Activated effector memory CD4-positive, alpha-beta T cell treated with Interleukin-2 at 50 U/mL for 16 hours (primary cell): Measurements from ENCODE around the gene TRAF6.

Experiments used
- DNase-seq: peaks from one replicate; pipeline ENCODE4 v3.0.0-alpha.2; 2020

TRAF6 gene

GRCh38 chr11:36456156-36456555 is 53.9 kb downstream of the TRAF6 start:
- no peak for DNase-seq

- DNase-seq: no peak
These were observed 54.4 kb downstream of the TRAF6 start for GRCh38 chr11:36455658-36456111.

- no peak for DNase-seq
These were observed 55.0 kb downstream of the TRAF6 start for GRCh38 chr11:36454941-36455631.

DNA sequence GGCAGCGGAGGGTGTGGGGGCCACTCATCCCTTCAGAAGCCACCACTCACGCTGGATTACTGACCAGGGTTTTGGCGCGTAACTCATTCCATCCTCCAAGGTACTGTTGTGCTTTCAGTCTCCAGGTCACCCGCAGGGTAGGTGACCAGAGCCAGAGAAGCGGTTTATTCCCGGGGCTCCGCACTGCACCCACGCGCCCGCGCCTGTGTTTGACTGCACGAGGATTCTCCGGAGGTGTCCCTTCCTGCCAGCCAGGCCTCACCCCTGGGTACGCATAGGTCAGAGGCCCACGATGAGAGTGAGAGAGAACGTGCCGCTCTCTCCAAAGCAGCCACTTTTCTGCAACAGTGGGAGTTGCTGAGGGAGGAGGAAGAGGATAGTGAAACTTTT is 55.5 kb downstream of the TRAF6 start:
- DNase-seq: no peak

- DNase-seq: no peak
These were observed 56.4 kb downstream of the TRAF6 start for GRCh38 chr11:36453678-36454077.

- no peak for DNase-seq
These were observed 57.1 kb downstream of the TRAF6 start for GRCh38 chr11:36452961-36453360.

DNA sequence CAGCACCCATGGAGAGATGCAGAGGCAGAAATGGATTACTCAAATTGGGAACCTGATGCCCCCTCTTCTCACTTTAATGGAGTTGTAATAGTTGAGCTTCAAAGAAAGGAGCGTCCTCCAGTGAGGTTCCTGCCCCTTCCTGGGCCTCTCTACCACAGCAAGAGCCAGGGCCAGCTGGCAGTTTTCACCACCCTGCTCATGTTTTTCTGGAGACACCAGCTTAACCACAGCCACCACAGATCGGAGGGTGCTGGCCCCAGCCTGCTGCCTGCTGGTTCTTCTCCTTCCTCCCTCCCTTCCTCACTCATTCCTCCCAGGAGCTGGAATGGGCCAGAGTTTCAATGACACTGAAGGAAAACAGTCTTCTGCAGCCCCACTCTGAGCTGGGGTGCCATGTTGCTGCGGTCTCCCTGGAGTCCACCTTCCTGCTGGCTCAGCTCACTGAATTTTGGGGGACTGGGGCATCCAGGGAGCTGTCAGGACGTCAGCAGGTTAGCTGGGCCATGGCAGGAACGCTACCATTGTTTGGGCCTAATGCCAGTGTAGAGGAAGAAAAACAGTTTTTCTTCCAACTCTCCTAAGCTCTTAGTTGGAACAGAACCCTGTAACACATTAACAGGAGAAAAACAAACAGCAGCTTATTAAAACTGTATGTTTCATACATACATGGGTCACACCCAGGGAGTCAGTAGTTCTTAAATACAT is 57.7 kb downstream of the TRAF6 start:
- DNase-seq: no peak

DNA sequence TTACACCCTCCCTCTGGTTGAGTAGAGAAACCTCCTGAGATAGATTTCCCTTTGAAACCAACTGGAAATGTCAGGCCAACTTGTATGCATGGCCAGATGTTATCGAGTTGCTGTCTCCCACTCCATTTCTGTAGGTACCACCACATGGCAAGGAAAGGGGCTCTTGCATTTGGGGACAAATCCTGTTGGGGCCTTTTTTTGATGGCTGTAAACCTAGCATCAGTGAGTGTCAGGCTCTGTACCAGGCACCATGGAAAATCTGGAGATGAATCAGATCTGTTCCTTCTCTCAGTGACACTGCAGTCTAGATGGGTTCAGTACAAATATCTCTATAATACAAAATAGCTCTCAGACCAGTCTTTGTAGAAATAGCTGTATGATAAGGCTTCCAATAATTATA is 58.4 kb downstream of the TRAF6 start:
- no peak for DNase-seq

DNA sequence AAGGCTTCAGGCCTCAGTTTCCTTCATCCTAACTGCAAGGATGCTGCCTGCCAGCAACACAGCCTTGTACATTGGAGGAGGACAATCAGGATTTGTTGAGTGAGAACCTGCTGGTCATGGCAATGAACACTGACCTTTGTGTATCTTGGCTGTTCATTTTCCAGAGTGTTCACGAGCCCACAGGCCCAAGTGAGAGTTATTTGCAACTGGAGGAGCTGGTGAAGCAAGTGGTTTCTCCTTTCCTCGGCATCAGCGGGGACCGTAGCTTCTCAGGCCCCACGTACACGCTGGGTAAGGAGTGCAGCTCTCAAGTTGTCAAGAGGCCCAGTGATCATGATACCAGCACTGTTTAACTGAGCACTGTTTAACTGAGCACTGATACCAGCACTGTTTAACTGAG is 59.0 kb downstream of the TRAF6 start:
- no peak for DNase-seq

GRCh38 chr11:36450110-36450572 is 59.9 kb downstream of the TRAF6 start:
- no peak for DNase-seq

- DNase-seq: no peak
These were observed 60.4 kb downstream of the TRAF6 start for GRCh38 chr11:36449561-36450096.

GRCh38 chr11:36447947-36448346 is 62.1 kb downstream of the TRAF6 start:
- DNase-seq: no peak

DNA sequence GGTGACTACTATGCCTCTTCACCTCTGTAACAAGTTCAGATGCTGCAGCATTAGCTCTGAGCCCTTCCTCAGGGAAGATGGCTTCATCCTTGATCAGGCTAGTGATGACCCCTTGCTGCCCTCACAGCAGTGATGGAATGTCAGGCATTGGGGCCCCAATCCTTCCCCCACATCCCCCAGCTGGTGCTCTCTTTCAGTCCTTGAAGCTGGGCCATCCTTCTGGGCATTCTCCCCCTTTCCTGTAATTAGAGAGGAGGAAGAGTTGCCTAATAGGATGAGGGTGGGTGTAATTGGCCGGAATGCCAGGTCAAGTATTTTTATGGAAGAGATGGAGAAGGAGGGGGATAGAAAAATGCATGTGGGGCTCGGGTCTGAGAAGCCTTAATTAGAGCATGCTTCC is 62.6 kb downstream of the TRAF6 start:
- no peak for DNase-seq

DNA sequence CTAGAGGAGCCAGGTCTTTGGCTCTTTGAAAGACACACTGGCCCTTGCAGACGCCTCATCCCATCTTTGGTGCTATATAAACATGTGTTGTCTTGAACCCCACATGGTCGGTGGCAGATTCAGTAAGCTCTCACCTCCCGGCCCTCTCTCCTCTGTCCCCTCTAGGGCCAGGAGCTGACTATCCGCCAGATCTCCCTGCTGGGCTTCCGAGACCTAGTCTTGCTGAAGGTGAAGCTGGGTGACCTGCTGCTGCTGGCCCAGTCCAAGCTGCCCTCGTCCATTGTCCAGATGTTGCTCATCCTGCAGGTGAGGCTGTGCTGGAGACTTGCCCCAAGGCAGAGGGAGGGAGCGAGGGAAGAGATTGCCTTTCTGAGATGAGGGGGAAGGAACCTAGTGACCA is 63.9 kb downstream of the TRAF6 start:
- no peak for DNase-seq

DNA sequence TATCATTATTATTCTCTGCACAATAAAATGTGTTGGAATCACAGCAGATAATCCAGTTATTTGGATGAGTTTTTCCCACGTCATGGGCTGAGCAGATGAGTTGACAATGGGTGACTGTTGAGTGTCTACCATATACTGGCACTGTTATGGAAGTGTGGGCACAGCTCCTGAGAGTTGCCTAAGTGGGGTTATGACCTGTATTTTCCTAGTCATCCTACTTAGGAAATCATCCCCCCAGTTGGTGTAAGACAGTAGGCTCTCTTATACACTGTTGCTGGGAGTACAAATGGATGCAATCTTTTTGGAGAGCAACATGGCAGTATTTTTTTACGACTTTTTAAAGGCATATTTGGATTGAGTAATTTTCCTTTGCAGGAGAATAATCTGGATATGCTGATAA is 66.4 kb downstream of the TRAF6 start:
- DNase-seq: no peak

- no peak for DNase-seq
These were observed 68.4 kb downstream of the TRAF6 start for GRCh38 chr11:36441610-36442208.

GRCh38 chr11:36438126-36438525 is 71.9 kb downstream of the TRAF6 start:
- DNase-seq: no peak

- no peak for DNase-seq
These were observed 72.7 kb downstream of the TRAF6 start for GRCh38 chr11:36437413-36437812.
